ENCODE results near the gene SLC38A5. TPM values are rescaled to one million over a fixed set of nuclear protein-coding genes. Genes with fewer than 3 reads are reported as not detected.

SLC38A5 gene
- total and polyA plus RNA-seq, 7 donors = 1.9 to 68.4 (median 3.9) TPM

DNA sequence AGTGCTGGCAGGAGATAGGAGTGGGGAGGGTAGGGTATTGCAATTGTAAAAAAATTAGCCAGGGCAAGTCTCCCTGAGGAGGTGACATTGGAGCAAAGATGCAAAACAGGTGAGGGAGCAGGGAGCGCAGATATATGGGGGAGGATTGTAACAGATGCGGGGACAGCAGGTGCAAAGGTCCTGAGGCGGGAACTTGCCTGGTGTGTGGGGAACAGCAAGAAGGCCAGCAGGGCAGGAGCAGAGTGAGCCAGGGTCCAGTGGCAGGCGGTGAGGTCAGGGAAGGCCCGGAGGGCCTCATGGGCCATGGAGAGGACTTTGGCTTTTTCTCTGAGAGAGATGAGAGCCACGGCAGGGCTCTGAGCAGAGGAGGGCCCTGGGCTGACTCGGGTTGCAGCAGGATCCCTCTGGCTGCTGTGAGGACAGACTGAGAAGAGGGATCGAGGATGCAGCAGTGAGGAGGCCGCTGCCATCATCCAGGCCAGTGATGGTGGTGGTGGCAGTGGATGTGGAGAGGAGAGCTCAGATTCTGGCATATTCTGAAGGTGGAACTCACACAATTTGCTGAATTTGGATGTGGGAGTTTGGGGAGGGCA, 44.9 kb upstream of the SLC38A5 start:
- TF ChIP-seq, protein P1, sequence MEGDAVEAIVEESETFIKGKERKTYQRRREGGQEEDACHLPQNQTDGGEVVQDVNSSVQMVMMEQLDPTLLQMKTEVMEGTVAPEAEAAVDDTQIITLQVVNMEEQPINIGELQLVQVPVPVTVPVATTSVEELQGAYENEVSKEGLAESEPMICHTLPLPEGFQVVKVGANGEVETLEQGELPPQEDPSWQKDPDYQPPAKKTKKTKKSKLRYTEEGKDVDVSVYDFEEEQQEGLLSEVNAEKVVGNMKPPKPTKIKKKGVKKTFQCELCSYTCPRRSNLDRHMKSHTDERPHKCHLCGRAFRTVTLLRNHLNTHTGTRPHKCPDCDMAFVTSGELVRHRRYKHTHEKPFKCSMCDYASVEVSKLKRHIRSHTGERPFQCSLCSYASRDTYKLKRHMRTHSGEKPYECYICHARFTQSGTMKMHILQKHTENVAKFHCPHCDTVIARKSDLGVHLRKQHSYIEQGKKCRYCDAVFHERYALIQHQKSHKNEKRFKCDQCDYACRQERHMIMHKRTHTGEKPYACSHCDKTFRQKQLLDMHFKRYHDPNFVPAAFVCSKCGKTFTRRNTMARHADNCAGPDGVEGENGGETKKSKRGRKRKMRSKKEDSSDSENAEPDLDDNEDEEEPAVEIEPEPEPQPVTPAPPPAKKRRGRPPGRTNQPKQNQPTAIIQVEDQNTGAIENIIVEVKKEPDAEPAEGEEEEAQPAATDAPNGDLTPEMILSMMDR (IDR thresholded peaks at IDR 0.05) = no peak
- no peak for TF ChIP-seq EP300 (IDR thresholded peaks at IDR 0.05)
- TF ChIP-seq POLR2A (IDR thresholded peaks at IDR 0.05) = no peak
- TF ChIP-seq POLR2AphosphoS5 (IDR thresholded peaks at IDR 0.05) = no peak
- DNase-seq = no peak
- intact Hi-C loops (cut with DNase I) = no loop called here
- Histone ChIP-seq H3K27me3 (no peaks in the 10 kb centered on the region), H3K27ac (no peak overlapping the region), H3K36me3 (peaks cover 0 to 7% (median 0%) of the 10 kb centered on the region in 4 donors), H3K4me3 (no peak overlapping the region), H3K4me1 (peaks cover 0 to 3% (median under 1%) of the 10 kb centered on the region in 4 donors), H3K9me3 (no peaks in the 10 kb centered on the region)
- 97% methylated on average over 9 of the region's 9 CpGs for WGBS, 2 donors

DNA sequence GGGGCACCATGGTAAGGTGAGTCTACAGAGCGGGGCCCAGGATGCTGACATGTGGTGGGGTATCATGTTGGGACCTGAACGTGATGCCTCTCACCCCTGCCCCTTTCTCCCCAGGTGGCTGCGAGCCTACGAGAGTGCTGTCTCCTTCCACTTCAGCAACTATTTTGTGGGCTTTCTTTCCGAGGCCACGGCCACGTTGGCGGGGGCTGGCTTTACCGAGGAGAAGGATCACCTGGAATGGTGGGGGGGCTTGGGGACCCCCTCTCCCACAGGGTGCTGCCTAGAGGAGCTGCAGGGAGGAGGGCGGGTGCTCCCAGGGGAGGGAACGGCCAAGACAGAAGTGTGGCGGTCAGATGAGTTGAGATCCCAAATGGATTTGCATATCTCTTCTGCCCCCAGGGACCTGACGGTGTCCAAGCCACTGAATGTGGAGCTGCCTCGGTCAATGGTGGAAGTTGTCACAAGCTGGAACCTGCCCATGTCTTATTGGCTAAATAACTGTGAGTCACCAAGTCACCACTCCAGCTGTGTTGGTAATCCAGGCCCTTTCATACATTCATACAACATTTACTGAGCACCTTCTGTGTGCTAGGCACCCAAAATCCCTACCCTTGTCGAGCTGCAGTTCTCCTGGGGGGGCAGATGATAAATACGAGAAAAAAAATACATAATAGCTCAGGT, 44.2 kb upstream of the SLC38A5 start:
- peaks cover 0 to 7% (median 0%) of the 10 kb centered on the region in 4 donors for H3K36me3 ChIP-seq
- no peaks in the 10 kb centered on the region for H3K9me3 ChIP-seq
- peaks cover 0 to 9% (median 7%) of the 10 kb centered on the region in 4 donors for H3K4me1 ChIP-seq
- no peak for DNase-seq
- 93 to 94% methylated on average over 16 of the region's 16 CpGs for WGBS, 2 donors
- H3K4me3 ChIP-seq = no peak overlapping the region
- no peak overlapping the region for H3K27ac ChIP-seq
- H3K27me3 ChIP-seq = no peaks in the 10 kb centered on the region
- TF ChIP-seq, protein P1 (IDR thresholded peaks at IDR 0.05) = no peak
- intact Hi-C loops (cut with DNase I) = no loop called here

DNA sequence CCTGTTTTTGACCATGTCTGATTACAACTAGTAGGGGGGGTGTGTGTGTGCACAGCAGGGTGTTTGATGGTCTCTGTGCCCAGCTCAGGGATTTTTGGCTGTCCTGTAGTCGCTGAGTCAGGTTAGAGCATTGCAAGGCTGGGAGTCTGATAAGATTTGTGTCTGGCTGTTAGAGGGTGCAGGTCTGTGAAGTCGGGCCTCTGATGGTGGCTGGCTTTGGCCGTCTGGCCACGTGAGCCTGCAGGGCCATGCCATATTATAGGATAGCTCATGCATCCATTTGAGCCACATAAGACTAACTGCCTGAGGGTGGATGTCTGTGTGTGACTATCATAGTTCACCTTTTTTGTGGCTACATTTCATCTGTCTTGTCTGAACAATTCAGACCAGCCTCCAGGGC, 43.6 kb upstream of the SLC38A5 start:
- Histone ChIP-seq H3K4me1 (peaks cover 0 to 9% (median 7%) of the 10 kb centered on the region in 4 donors), H3K4me3 (no peak overlapping the region), H3K9me3 (no peaks in the 10 kb centered on the region), H3K36me3 (peaks cover 0 to 7% (median 0%) of the 10 kb centered on the region in 4 donors), H3K27ac (no peak overlapping the region), H3K27me3 (no peaks in the 10 kb centered on the region)
- WGBS, 2 donors = 88 to 92% methylated on average over 4 of the region's 4 CpGs
- DNase-seq = no peak
- intact Hi-C loops (cut with DNase I) = no loop called here
- TF ChIP-seq EP300 (IDR thresholded peaks at IDR 0.05) (no peak), POLR2AphosphoS5 (IDR thresholded peaks at IDR 0.05) (no peak), POLR2A (IDR thresholded peaks at IDR 0.05) (no peak)
- TF ChIP-seq, protein P1 (IDR thresholded peaks at IDR 0.05) = no peak

DNA sequence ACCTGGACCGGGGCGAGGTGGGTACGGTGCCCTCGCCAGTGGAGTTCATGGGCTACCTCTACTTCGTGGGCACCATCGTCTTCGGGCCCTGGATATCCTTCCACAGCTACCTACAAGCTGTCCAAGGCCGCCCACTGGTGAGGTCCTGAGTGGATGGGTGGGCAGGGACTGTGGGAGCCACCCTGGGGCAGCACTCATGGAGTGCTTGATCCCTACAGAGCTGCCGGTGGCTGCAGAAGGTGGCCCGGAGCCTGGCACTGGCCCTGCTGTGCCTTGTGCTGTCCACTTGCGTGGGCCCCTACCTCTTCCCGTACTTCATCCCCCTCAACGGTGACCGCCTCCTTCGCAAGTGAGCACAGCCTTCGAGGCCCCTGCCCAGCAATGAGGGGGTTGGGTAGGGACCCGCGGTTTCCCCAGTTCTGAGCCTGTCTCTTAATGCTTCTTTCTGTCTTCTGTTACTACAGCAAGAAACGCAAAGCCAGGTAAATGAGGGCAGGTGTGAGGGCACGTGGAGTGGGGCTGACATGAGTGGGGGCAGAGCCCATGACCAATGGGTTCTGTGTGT, 42.4 kb upstream of the SLC38A5 start:
- H3K9me3 ChIP-seq = no peaks in the 10 kb centered on the region
- peaks cover 0 to 7% (median 0%) of the 10 kb centered on the region in 4 donors for H3K36me3 ChIP-seq
- no peak overlapping the region for H3K27ac ChIP-seq
- H3K27me3 ChIP-seq = no peaks in the 10 kb centered on the region
- intact Hi-C loops (cut with DNase I) = no loop called here
- no peak overlapping the region for H3K4me3 ChIP-seq
- WGBS, 2 donors = 96% methylated on average over 20 of the region's 20 CpGs
- H3K4me1 ChIP-seq = peaks cover 0 to 14% (median 8%) of the 10 kb centered on the region in 4 donors
- no peak for DNase-seq
- TF ChIP-seq EP300 (IDR thresholded peaks at IDR 0.05) (no peak), POLR2AphosphoS5 (IDR thresholded peaks at IDR 0.05) (no peak), POLR2A (IDR thresholded peaks at IDR 0.05) (no peak)
- TF ChIP-seq, protein P1 (IDR thresholded peaks at IDR 0.05) = no peak
